ENCODE measurements around the gene OR10AD1. TPM values are rescaled to one million over a fixed set of nuclear protein-coding genes. Genes with fewer than 3 reads are reported as not detected.
"Not testable (repeated sequence)": the region's sequence is repeated elsewhere in the genome, so short reads cannot be mapped to it uniquely, and the experiment has no call there.

Gene OR10AD1
- total RNA-seq, 3 donors from 2014 or later (not counting 1 experiment from before 2014, with no cell fraction given) = not detected

DNA sequence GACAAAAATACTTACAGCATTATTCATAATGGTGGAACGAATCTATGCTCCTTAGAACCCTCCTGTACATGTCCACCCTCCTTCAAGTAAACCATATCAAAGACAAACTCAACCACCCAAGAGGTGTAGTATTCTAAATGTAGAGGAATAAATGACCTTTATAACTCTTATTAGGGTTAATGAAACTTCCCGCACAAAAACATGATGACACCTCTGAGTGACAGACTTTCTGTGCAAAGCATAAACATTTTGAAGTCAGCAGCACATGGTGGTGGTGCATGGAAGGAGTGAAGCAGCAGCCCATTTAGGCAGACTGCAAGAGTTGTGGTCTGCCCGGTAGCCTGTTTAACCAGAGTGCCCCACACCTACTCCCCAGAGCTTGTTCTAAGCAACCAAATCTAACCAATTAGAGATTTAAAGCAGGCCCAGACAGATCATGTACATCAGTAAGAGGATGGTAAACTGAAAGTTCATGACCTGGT is 45.2 kb downstream of the OR10AD1 start:
- peaks cover 0 to under 1% of the 10 kb centered on the region in 2 donors for H3K27me3 Mint-ChIP-seq (ENCODE audit: low read depth in 2 of 2)
- 69% methylated on average over 2 of the region's 3 CpGs for WGBS (ENCODE audit: insufficient coverage)
- ATAC-seq = peak in 1 of 3 donors; percentile 0
- H3K27me3 ChIP-seq (ENCODE audit: control insufficient read depth, insufficient read depth, low read length) = no peaks in the 10 kb centered on the region
- H3K9me3 Mint-ChIP-seq = no peaks in the 10 kb centered on the region
- peak overlapping the region; percentile 96 for H3K4me3 Mint-ChIP-seq
- H3K27ac ChIP-seq (ENCODE audit: low read length) = peak overlapping the region; percentile 75
- H3K4me1 ChIP-seq (ENCODE audit: control insufficient read depth, insufficient read depth, low read length) = peaks cover 15% of the 10 kb centered on the region
- peaks cover 30 to 35% of the 10 kb centered on the region in 2 donors for H3K4me1 Mint-ChIP-seq
- no peaks in the 10 kb centered on the region for H3K9me3 ChIP-seq (ENCODE audit: control insufficient read depth, insufficient read depth, low read length)
- intact Hi-C loops (cut with micrococcal nuclease) = loop anchor here (1.0 kb wide), 2 partner anchors 40 to 52 kb away; partner anchors contain the start of gene SENP1
- H3K4me3 ChIP-seq (ENCODE audit: low read length) = peak overlapping the region; percentile 94
- TF ChIP-seq, protein P1, sequence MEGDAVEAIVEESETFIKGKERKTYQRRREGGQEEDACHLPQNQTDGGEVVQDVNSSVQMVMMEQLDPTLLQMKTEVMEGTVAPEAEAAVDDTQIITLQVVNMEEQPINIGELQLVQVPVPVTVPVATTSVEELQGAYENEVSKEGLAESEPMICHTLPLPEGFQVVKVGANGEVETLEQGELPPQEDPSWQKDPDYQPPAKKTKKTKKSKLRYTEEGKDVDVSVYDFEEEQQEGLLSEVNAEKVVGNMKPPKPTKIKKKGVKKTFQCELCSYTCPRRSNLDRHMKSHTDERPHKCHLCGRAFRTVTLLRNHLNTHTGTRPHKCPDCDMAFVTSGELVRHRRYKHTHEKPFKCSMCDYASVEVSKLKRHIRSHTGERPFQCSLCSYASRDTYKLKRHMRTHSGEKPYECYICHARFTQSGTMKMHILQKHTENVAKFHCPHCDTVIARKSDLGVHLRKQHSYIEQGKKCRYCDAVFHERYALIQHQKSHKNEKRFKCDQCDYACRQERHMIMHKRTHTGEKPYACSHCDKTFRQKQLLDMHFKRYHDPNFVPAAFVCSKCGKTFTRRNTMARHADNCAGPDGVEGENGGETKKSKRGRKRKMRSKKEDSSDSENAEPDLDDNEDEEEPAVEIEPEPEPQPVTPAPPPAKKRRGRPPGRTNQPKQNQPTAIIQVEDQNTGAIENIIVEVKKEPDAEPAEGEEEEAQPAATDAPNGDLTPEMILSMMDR (IDR thresholded peaks at IDR 0.05) = no peak
- peaks cover 8% of the 10 kb centered on the region for H3K36me3 Mint-ChIP-seq
- peak in 1 of 2 donors; percentile 38 for DNase-seq
- H3K27ac Mint-ChIP-seq = peak overlapping the region; percentile 95 to 98
- peaks cover 6% of the 10 kb centered on the region for H3K36me3 ChIP-seq (ENCODE audit: control insufficient read depth, insufficient read depth, low read length)

DNA sequence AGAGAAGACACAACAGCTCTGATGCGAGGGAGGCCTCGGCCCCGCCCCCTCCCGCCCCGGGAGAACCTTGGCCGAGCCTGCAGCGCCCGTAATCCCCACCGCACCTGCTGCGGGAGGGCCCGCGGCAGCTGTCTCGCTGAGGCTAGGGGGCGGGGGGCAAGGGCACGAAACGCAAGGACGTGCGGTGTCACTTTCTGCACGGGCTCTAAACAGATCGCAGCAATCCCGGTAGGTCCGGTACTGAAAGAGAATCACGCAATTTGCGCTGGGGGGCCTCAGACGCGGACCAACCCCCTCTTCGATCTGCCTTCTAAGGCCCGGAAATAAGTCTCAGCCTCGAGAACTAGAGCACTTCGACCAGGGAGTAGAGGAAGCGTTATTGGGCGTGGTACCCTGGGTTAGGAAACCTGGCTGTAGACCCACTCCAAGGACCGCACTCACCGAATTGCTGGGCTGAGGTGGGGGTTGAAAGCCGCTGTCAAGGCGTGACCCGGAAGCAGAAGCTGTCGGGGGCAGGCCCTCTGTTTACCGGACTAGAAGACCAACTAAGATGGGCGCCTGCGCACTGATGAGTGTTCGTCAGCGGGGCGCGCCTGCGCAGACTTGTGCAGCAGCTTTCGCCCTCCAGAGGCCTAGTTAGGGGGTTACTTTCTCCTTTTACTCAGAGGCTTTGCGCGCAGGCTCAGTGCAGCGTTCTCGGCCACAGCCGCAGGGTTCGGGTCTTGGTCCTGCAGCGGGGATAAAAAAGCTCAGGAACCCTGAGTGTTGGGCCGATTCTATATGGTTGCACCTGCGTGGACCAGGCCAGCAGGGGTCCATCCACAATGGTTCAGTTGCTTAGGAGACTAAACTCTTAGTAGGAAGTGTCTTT is 45.8 kb downstream of the OR10AD1 start, which contains the start of gene ASB8:
Gene ASB8, minus strand, starts transcription at position 498 of the 871 bp plus-strand sequence. CDS start 4,019 bp downstream, outside the sequence.
- peak within 1 kb of the TSS; percentile 75 for H3K27ac ChIP-seq (ENCODE audit: low read length)
- TF ChIP-seq, protein P1 (IDR thresholded peaks at IDR 0.05) = peak; percentile 62
- H3K36me3 Mint-ChIP-seq = peaks cover 9% of the 10 kb centered on the region
- DNase-seq = peak; percentile 99 to 100
- H3K4me3 ChIP-seq (ENCODE audit: low read length) = peak within 1 kb of the TSS; percentile 94
- peaks cover 9% of the 10 kb centered on the region for H3K36me3 ChIP-seq (ENCODE audit: control insufficient read depth, insufficient read depth, low read length)
- no peaks in the 10 kb centered on the region for H3K9me3 Mint-ChIP-seq
- H3K4me3 Mint-ChIP-seq = peak within 1 kb of the TSS; percentile 96
- intact Hi-C loops (cut with micrococcal nuclease) = loop anchor here (1.0 kb wide), 2 partner anchors 41 to 51 kb away; partner anchors contain the start of gene SENP1
- no peaks in the 10 kb centered on the region for H3K27me3 ChIP-seq (ENCODE audit: control insufficient read depth, insufficient read depth, low read length)
- H3K9me3 ChIP-seq (ENCODE audit: control insufficient read depth, insufficient read depth, low read length) = no peaks in the 10 kb centered on the region
- no peaks in the 10 kb centered on the region for H3K27me3 Mint-ChIP-seq (ENCODE audit: low read depth in 2 of 2)
- WGBS (ENCODE audit: insufficient coverage) = 0% methylated on average over 56 of the region's 56 CpGs
- peaks cover 31 to 36% of the 10 kb centered on the region in 2 donors for H3K4me1 Mint-ChIP-seq
- ATAC-seq = peak; percentile 92 to 99 (median 93)
- H3K4me1 ChIP-seq (ENCODE audit: control insufficient read depth, insufficient read depth, low read length) = peaks cover 15% of the 10 kb centered on the region
- peak within 1 kb of the TSS; percentile 95 to 98 for H3K27ac Mint-ChIP-seq

DNA sequence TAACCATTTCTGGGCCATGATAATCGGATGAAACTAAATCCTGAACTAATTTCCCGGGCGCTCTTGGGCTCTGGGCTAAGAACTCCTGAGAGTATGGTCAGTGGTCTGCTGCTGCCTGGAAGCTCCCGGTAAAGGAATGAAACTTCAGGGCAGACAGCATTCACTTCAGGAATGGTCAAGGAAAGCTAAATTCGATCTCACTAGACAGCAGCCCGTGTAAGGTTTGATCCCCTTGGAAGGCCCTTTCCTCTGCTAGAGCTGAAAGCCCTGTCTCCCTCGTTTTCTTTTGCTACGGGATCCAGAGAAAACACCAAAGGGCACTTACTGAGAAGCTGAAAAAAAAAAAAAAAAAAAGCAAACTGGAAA is 46.5 kb downstream of the OR10AD1 start:
- peaks cover 31 to 36% of the 10 kb centered on the region in 2 donors for H3K4me1 Mint-ChIP-seq
- H3K27ac Mint-ChIP-seq = peak overlapping the region; percentile 95 to 98

DNA sequence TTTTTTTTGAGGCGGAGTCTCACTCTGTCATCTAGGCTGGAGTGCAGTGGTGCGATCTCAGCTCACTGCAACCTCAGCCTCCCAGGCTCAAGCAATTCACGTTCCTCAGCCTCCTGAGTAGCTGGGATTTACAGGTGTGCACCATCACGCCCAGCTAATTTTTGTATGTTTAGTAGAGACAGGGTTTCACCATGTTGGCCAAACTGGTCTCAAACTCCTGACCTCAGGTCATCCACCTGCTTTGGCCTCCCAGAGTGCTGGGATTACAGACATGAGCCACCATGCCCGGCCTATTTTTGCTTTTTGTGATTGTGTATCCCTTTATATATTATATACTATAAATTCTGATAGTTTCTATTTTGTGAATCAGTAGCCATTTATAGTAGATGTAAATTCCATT is 47.3 kb downstream of the OR10AD1 start:
- Mint-ChIP-seq H3K4me1 (peaks cover 31 to 36% of the 10 kb centered on the region in 2 donors), H3K27ac (peak overlapping the region; percentile 95 to 98), H3K4me3 (peak overlapping the region; percentile 96), H3K36me3 (peaks cover 11% of the 10 kb centered on the region)
- 98% methylated on average over 4 of the region's 5 CpGs for WGBS (ENCODE audit: insufficient coverage)
- H3K9me3 ChIP-seq (ENCODE audit: control insufficient read depth, insufficient read depth, low read length); intact Hi-C loops (cut with micrococcal nuclease); DNase-seq; H3K27ac ChIP-seq (ENCODE audit: low read length); H3K27me3 Mint-ChIP-seq (ENCODE audit: low read depth in 2 of 2); H3K27me3 ChIP-seq (ENCODE audit: control insufficient read depth, insufficient read depth, low read length); H3K4me3 ChIP-seq (ENCODE audit: low read length); ATAC-seq; H3K9me3 Mint-ChIP-seq: not testable (repeated sequence)
- H3K4me1 ChIP-seq (ENCODE audit: control insufficient read depth, insufficient read depth, low read length) = peaks cover 15% of the 10 kb centered on the region
- peaks cover 20% of the 10 kb centered on the region for H3K36me3 ChIP-seq (ENCODE audit: control insufficient read depth, insufficient read depth, low read length)

More for the DNA sequence above, 46.5 kb downstream of the OR10AD1 start:
- H3K4me3 ChIP-seq (ENCODE audit: low read length) = peak overlapping the region; percentile 94
- ATAC-seq = no peak
- WGBS (ENCODE audit: insufficient coverage) = 37% methylated on average over 8 of the region's 8 CpGs
- Mint-ChIP-seq H3K27me3 (ENCODE audit: low read depth in 2 of 2) (no peaks in the 10 kb centered on the region), H3K36me3 (peaks cover 9% of the 10 kb centered on the region), H3K9me3 (no peaks in the 10 kb centered on the region), H3K4me3 (peak overlapping the region; percentile 96)
- intact Hi-C loops (cut with micrococcal nuclease) = loop anchor here (1.0 kb wide), 2 partner anchors 42 to 50 kb away; partner anchors contain the start of gene SENP1
- H3K4me1 ChIP-seq (ENCODE audit: control insufficient read depth, insufficient read depth, low read length) = peaks cover 15% of the 10 kb centered on the region
- DNase-seq = no peak
- H3K27ac ChIP-seq (ENCODE audit: low read length) = peak overlapping the region; percentile 75
- TF ChIP-seq, protein P1 (IDR thresholded peaks at IDR 0.05) = no peak
- no peaks in the 10 kb centered on the region for H3K27me3 ChIP-seq (ENCODE audit: control insufficient read depth, insufficient read depth, low read length)
- peaks cover 12% of the 10 kb centered on the region for H3K36me3 ChIP-seq (ENCODE audit: control insufficient read depth, insufficient read depth, low read length)
- H3K9me3 ChIP-seq (ENCODE audit: control insufficient read depth, insufficient read depth, low read length) = no peaks in the 10 kb centered on the region
